ENCODE measurements around the gene NUB1.

NUB1 gene

GRCh38 chr7:151389768-151390597 lies 48.4 kb downstream of the NUB1 start:
- DNase-seq (ENCODE audit: low spot score): no peak

GRCh38 chr7:151390598-151391357 lies 49.2 kb downstream of the NUB1 start:
- DNase-seq (ENCODE audit: low spot score): no peak

GRCh38 chr7:151391358-151391730 lies 49.7 kb downstream of the NUB1 start:
- DNase-seq (ENCODE audit: low spot score): no peak

GRCh38 chr7:151392002-151392401 lies 50.4 kb downstream of the NUB1 start:
- no peak for DNase-seq (ENCODE audit: low spot score)

GRCh38 chr7:151392426-151392825 lies 50.8 kb downstream of the NUB1 start:
- DNase-seq (ENCODE audit: low spot score): no peak

GRCh38 chr7:151393031-151393977 lies 51.7 kb downstream of the NUB1 start:
- no peak for DNase-seq (ENCODE audit: low spot score)

GRCh38 chr7:151394076-151395035 lies 52.7 kb downstream of the NUB1 start:
- no peak for DNase-seq (ENCODE audit: low spot score)

- DNase-seq (ENCODE audit: low spot score): no peak
Observed at GRCh38 chr7:151395036-151395367, 53.4 kb downstream of the NUB1 start.

- DNase-seq (ENCODE audit: low spot score): no peak
Observed at GRCh38 chr7:151396328-151396970, 54.8 kb downstream of the NUB1 start.

GRCh38 chr7:151397026-151397425 lies 55.4 kb downstream of the NUB1 start:
- no peak for DNase-seq (ENCODE audit: low spot score)

- no peak for DNase-seq (ENCODE audit: low spot score)
Observed at GRCh38 chr7:151398446-151399304, 57.1 kb downstream of the NUB1 start.

GRCh38 chr7:151399305-151399601 lies 57.6 kb downstream of the NUB1 start:
- DNase-seq (ENCODE audit: low spot score): no peak

GRCh38 chr7:151399906-151400305 lies 58.3 kb downstream of the NUB1 start:
- no peak for DNase-seq (ENCODE audit: low spot score)

- DNase-seq (ENCODE audit: low spot score): no peak
Observed at GRCh38 chr7:151400626-151401315, 59.2 kb downstream of the NUB1 start.

GRCh38 chr7:151402029-151402835 lies 60.6 kb downstream of the NUB1 start:
- DNase-seq (ENCODE audit: low spot score): no peak

GRCh38 chr7:151403764-151404163 lies 62.2 kb downstream of the NUB1 start:
- no peak for DNase-seq (ENCODE audit: low spot score)

- no peak for DNase-seq (ENCODE audit: low spot score)
Observed at GRCh38 chr7:151404216-151405011, 62.8 kb downstream of the NUB1 start.

GRCh38 chr7:151405056-151405455 lies 63.4 kb downstream of the NUB1 start:
- no peak for DNase-seq (ENCODE audit: low spot score)

All from iPS-NIHi11 (cell line).